GM13976 (cell line): Measurements from ENCODE around the gene ASTN2.

Experiments used
- DNase-seq: peaks from one replicate; pipeline ENCODE4 v3.0.0; 2012; ENCODE audit warnings: low spot score
- CTCF ChIP-seq: IDR thresholded peaks from 2 replicates; pipeline ENCODE4 v1.5.1; 2012; ENCODE audit warnings: borderline replicate concordance, mild to moderate bottlenecking; ENCODE audit not compliant: insufficient read depth; ENCODE audit errors: extremely low read depth, missing control alignments, control extremely low read depth
- in situ Hi-C: fragments of 300-500 bp; cut with MboI; formaldehyde crosslinking; loops from one replicate; pipeline ENCODE4 v1.12.0; 2022; ENCODE audit warnings: low sequenced_read_pairs, mixed read lengths, inconsistent platforms; ENCODE audit not compliant: unreplicated experiment

ASTN2 gene

GRCh38 chr9:117092582-117092981 is 322.3 kb downstream of the ASTN2 start:
- TF ChIP-seq CTCF, result no peak
- in situ Hi-C loops, result no loop called here
- DNase-seq, result no peak

GRCh38 chr9:117091529-117091928 is 323.3 kb downstream of the ASTN2 start:
- DNase-seq, result no peak
- in situ Hi-C loops, result no loop called here

GRCh38 chr9:117088786-117089185 is 326.1 kb downstream of the ASTN2 start:
- no peak for DNase-seq
- no peak for TF ChIP-seq CTCF
- in situ Hi-C loops, result no loop called here

More at GRCh38 chr9:117091529-117091928, 323.3 kb downstream of the ASTN2 start:
- no peak for TF ChIP-seq CTCF

- no peak for DNase-seq
- no peak for TF ChIP-seq CTCF
- in situ Hi-C loops, result no loop called here
Measured at GRCh38 chr9:117088140-117088539, 326.7 kb downstream of the ASTN2 start.

GRCh38 chr9:117084221-117084620 is 330.6 kb downstream of the ASTN2 start:
- no peak for DNase-seq
- in situ Hi-C loops, result no loop called here
- TF ChIP-seq CTCF, result no peak

GRCh38 chr9:117083559-117083958 is 331.3 kb downstream of the ASTN2 start:
- no peak for DNase-seq
- in situ Hi-C loops, result no loop called here
- no peak for TF ChIP-seq CTCF
